Activated naive CD8-positive, alpha-beta T cell treated with anti-CD3 and anti-CD28 coated beads for 36 hours (primary cell): ENCODE results near the gene KCNJ4. TPM values are rescaled to one million over a fixed set of nuclear protein-coding genes. Genes with fewer than 3 reads are reported as not detected.

Experiments used
- DNase-seq: peaks from one replicate; pipeline ENCODE4 v3.0.0; 2021
- H3K27ac Mint-ChIP-seq: one replicate; pipeline ENCODE4 v1.8.0; 2022; ENCODE audit warnings: mild to moderate bottlenecking, moderate library complexity, mixed read lengths
- H3K27me3 Mint-ChIP-seq: one replicate; pipeline ENCODE4 v1.8.0; 2022; ENCODE audit warnings: mild to moderate bottlenecking, mixed read lengths
- H3K36me3 Mint-ChIP-seq: one replicate; pipeline ENCODE4 v1.8.0; 2021; ENCODE audit warnings: mild to moderate bottlenecking, mixed read lengths
- H3K4me1 Mint-ChIP-seq: one replicate; pipeline ENCODE4 v1.8.0; 2021; ENCODE audit warnings: mixed read lengths
- H3K4me3 Mint-ChIP-seq: one replicate; pipeline ENCODE4 v1.8.0; 2022; ENCODE audit warnings: mild to moderate bottlenecking, moderate library complexity, mixed read lengths
- H3K9me3 Mint-ChIP-seq: one replicate; pipeline ENCODE4 v1.8.0; 2022; ENCODE audit warnings: mixed read lengths
- total RNA-seq, 2 experiments: library from RNA; stranded (reverse); gene quantifications; one replicate each; pipeline ENCODE4 v1.2.3, GENCODE V29; 2021

KCNJ4 gene
- total RNA-seq, 2 experiments from 2014 or later = not detected

DNA sequence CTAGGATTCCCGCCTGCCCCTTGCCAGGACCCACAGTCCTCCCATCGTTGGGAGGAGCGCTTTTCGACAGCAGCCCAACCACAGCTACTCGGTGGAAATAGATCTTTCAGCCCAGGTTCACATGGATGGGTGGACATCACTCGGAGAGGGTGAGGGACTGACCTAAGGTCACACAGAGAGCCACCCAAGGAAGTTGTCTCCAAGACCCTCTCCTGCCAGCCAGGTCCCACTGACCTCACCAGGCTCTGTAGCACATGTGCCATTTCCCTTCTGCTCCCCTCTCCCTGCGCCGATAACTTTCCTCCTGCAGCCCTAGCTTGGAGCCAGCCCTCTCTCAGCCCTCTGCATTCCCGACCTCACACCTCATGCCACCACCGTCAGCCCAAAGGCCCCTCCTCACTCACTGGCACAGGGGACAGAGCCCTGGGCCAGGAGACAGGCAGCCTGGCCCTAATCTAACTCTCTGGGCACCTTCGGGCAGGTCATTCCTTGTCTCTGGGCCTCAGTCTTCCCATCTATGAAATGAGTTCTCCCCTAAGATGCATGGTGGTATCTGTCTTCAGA, 4.7 kb downstream of the KCNJ4 start:
- no peak for DNase-seq
- H3K27ac Mint-ChIP-seq = no peak overlapping the region
- H3K4me3 Mint-ChIP-seq = no peak overlapping the region
- H3K36me3 Mint-ChIP-seq = no peaks in the 10 kb centered on the region
- H3K4me1 Mint-ChIP-seq = peaks cover 4% of the 10 kb centered on the region
- no peaks in the 10 kb centered on the region for H3K9me3 Mint-ChIP-seq
- H3K27me3 Mint-ChIP-seq = peaks cover 44% of the 10 kb centered on the region

- Mint-ChIP-seq H3K27ac (no peak overlapping the region), H3K27me3 (peaks cover 47% of the 10 kb centered on the region), H3K9me3 (no peaks in the 10 kb centered on the region), H3K4me1 (peaks cover 4% of the 10 kb centered on the region), H3K36me3 (no peaks in the 10 kb centered on the region), H3K4me3 (no peak overlapping the region)
- DNase-seq = no peak
Observed at GRCh38 chr22:38449776-38450175, 5.2 kb downstream of the KCNJ4 start.

GRCh38 chr22:38448945-38449745, 5.9 kb downstream of the KCNJ4 start:
- peaks cover 41% of the 10 kb centered on the region for H3K27me3 Mint-ChIP-seq
- no peaks in the 10 kb centered on the region for H3K9me3 Mint-ChIP-seq
- H3K4me3 Mint-ChIP-seq = no peak overlapping the region
- no peak for DNase-seq
- no peaks in the 10 kb centered on the region for H3K36me3 Mint-ChIP-seq
- no peaks in the 10 kb centered on the region for H3K4me1 Mint-ChIP-seq
- no peak overlapping the region for H3K27ac Mint-ChIP-seq

- H3K27me3 Mint-ChIP-seq = peaks cover 18% of the 10 kb centered on the region
- no peak overlapping the region for H3K4me3 Mint-ChIP-seq
- H3K27ac Mint-ChIP-seq = no peak overlapping the region
- no peaks in the 10 kb centered on the region for H3K4me1 Mint-ChIP-seq
- DNase-seq = no peak
- no peaks in the 10 kb centered on the region for H3K36me3 Mint-ChIP-seq
- H3K9me3 Mint-ChIP-seq = no peaks in the 10 kb centered on the region
Observed at GRCh38 chr22:38446018-38446601, 8.9 kb downstream of the KCNJ4 start.

- H3K4me1 Mint-ChIP-seq = no peaks in the 10 kb centered on the region
- no peaks in the 10 kb centered on the region for H3K36me3 Mint-ChIP-seq
- DNase-seq = no peak
- H3K27ac Mint-ChIP-seq = no peak overlapping the region
- H3K27me3 Mint-ChIP-seq = peaks cover 5% of the 10 kb centered on the region
- no peak overlapping the region for H3K4me3 Mint-ChIP-seq
- H3K9me3 Mint-ChIP-seq = no peaks in the 10 kb centered on the region
Observed at GRCh38 chr22:38444783-38445182, 10.2 kb downstream of the KCNJ4 start.

GRCh38 chr22:38443628-38444521, 11.1 kb downstream of the KCNJ4 start:
- DNase-seq = no peak
- peaks cover 3% of the 10 kb centered on the region for H3K27me3 Mint-ChIP-seq
- H3K36me3 Mint-ChIP-seq = no peaks in the 10 kb centered on the region
- H3K9me3 Mint-ChIP-seq = no peaks in the 10 kb centered on the region
- no peak overlapping the region for H3K4me3 Mint-ChIP-seq
- no peaks in the 10 kb centered on the region for H3K4me1 Mint-ChIP-seq
- H3K27ac Mint-ChIP-seq = no peak overlapping the region

GRCh38 chr22:38442967-38443627, 11.9 kb downstream of the KCNJ4 start:
- DNase-seq = no peak
- H3K4me1 Mint-ChIP-seq = no peaks in the 10 kb centered on the region
- H3K4me3 Mint-ChIP-seq = no peak overlapping the region
- no peak overlapping the region for H3K27ac Mint-ChIP-seq
- H3K36me3 Mint-ChIP-seq = no peaks in the 10 kb centered on the region
- H3K9me3 Mint-ChIP-seq = no peaks in the 10 kb centered on the region
- peaks cover 3% of the 10 kb centered on the region for H3K27me3 Mint-ChIP-seq

- H3K36me3 Mint-ChIP-seq = no peaks in the 10 kb centered on the region
- H3K27me3 Mint-ChIP-seq = peaks cover 3% of the 10 kb centered on the region
Observed at GRCh38 chr22:38441620-38442287, 13.2 kb downstream of the KCNJ4 start.

GRCh38 chr22:38440747-38441350, 14.2 kb downstream of the KCNJ4 start:
- H3K27ac Mint-ChIP-seq = no peak overlapping the region
- no peaks in the 10 kb centered on the region for H3K36me3 Mint-ChIP-seq
- H3K4me1 Mint-ChIP-seq = no peaks in the 10 kb centered on the region
- no peaks in the 10 kb centered on the region for H3K9me3 Mint-ChIP-seq
- H3K27me3 Mint-ChIP-seq = peaks cover 3% of the 10 kb centered on the region
- no peak overlapping the region for H3K4me3 Mint-ChIP-seq
- no peak for DNase-seq

More at GRCh38 chr22:38441620-38442287, 13.2 kb downstream of the KCNJ4 start:
- Mint-ChIP-seq H3K4me3 (no peak overlapping the region), H3K9me3 (no peaks in the 10 kb centered on the region), H3K27ac (no peak overlapping the region), H3K4me1 (no peaks in the 10 kb centered on the region)
- DNase-seq = no peak

DNA sequence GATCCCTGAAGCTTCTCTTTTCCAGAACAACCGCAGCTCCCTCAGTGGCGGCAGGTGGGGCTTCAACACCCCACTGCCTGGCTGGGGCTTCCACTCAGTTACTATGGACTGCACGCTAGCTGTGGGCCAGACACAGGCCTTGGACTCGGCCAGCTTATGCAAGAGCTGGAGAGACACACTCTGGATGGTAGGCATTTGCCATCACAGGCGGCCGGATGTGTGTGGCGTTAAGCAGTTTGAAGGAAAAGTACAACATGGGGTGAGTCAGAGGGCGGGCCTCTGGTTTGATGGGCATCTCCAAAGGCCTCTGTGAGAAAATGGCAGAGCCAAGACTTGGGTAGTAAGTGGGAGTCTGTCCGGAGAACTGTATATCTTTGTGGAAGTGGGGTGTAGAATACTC, 17.6 kb downstream of the KCNJ4 start:
- H3K9me3 Mint-ChIP-seq = no peaks in the 10 kb centered on the region
- no peaks in the 10 kb centered on the region for H3K36me3 Mint-ChIP-seq
- H3K4me3 Mint-ChIP-seq = no peak overlapping the region
- H3K27me3 Mint-ChIP-seq = no peaks in the 10 kb centered on the region
- DNase-seq = no peak
- H3K4me1 Mint-ChIP-seq = no peaks in the 10 kb centered on the region
- no peak overlapping the region for H3K27ac Mint-ChIP-seq

GRCh38 chr22:38436629-38437395, 18.2 kb downstream of the KCNJ4 start:
- Mint-ChIP-seq H3K4me1 (no peaks in the 10 kb centered on the region), H3K27ac (no peak overlapping the region), H3K4me3 (no peak overlapping the region), H3K9me3 (no peaks in the 10 kb centered on the region), H3K36me3 (no peaks in the 10 kb centered on the region), H3K27me3 (no peaks in the 10 kb centered on the region)
- no peak for DNase-seq

GRCh38 chr22:38435965-38436364, 19.0 kb downstream of the KCNJ4 start:
- H3K4me1 Mint-ChIP-seq = no peaks in the 10 kb centered on the region
- no peaks in the 10 kb centered on the region for H3K27me3 Mint-ChIP-seq
- no peak overlapping the region for H3K4me3 Mint-ChIP-seq
- no peak overlapping the region for H3K27ac Mint-ChIP-seq
- no peak for DNase-seq
- H3K9me3 Mint-ChIP-seq = no peaks in the 10 kb centered on the region
- H3K36me3 Mint-ChIP-seq = no peaks in the 10 kb centered on the region

DNA sequence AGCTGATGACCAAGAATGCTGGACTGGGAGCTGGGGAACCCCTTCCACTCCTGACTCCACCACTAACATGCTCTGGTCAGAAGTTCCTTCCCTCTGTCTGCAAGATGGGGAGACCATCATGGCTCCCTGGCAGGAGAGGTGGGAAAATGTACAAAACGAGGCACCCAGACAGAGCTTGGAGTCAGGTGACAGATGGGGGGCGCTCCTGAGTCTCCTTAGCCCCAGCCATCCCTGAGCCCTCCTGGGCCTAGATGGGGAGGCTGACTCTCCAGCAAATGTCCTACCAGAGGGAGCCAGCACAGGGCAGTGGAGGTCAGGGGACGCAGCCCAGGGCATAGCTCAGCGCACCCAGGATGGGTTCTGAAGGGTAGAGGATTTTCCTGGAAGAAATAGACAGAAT, 20.0 kb downstream of the KCNJ4 start:
- no peak for DNase-seq

More for the DNA sequence above, 20.0 kb downstream of the KCNJ4 start:
- Mint-ChIP-seq H3K36me3 (no peaks in the 10 kb centered on the region), H3K9me3 (no peaks in the 10 kb centered on the region), H3K27ac (no peak overlapping the region), H3K4me1 (no peaks in the 10 kb centered on the region), H3K27me3 (no peaks in the 10 kb centered on the region), H3K4me3 (no peak overlapping the region)
